NB4 (cell line): Measurements from ENCODE around the gene LTB4R2.

Experiments
- MAX ChIP-seq: IDR thresholded peaks from 2 replicates; pipeline ENCODE4 v1.6.1; 2011; ENCODE audit warnings: low read depth, low read length
- MYC ChIP-seq: IDR thresholded peaks from 2 replicates; pipeline ENCODE4 v1.6.1; 2011; ENCODE audit warnings: low read depth, low read length
- POLR2A ChIP-seq: IDR thresholded peaks from 2 replicates; pipeline ENCODE4 v1.6.1; 2011; ENCODE audit warnings: mild to moderate bottlenecking; ENCODE audit not compliant: insufficient read length; ENCODE audit errors: extremely low read depth
- TF ChIP-seq, protein P1 (sequence below): IDR thresholded peaks from one replicate; pipeline ENCODE4 v1.5.1; 2012; ENCODE audit warnings: low read depth, low read length

GRCh38 chr14:24360281-24360680 lies 50.3 kb downstream of the LTB4R2 start:
- TF ChIP-seq, protein P1, sequence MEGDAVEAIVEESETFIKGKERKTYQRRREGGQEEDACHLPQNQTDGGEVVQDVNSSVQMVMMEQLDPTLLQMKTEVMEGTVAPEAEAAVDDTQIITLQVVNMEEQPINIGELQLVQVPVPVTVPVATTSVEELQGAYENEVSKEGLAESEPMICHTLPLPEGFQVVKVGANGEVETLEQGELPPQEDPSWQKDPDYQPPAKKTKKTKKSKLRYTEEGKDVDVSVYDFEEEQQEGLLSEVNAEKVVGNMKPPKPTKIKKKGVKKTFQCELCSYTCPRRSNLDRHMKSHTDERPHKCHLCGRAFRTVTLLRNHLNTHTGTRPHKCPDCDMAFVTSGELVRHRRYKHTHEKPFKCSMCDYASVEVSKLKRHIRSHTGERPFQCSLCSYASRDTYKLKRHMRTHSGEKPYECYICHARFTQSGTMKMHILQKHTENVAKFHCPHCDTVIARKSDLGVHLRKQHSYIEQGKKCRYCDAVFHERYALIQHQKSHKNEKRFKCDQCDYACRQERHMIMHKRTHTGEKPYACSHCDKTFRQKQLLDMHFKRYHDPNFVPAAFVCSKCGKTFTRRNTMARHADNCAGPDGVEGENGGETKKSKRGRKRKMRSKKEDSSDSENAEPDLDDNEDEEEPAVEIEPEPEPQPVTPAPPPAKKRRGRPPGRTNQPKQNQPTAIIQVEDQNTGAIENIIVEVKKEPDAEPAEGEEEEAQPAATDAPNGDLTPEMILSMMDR, result no peak
- no peak for TF ChIP-seq POLR2A
- TF ChIP-seq MAX, result no peak
- TF ChIP-seq MYC, result no peak
